BE2C (cell line): ENCODE measurements around the gene PHF21A.
"Not testable (repeated sequence)": the region's sequence is repeated elsewhere in the genome, so short reads cannot be mapped to it uniquely, and the experiment has no call there.

ENCODE experiments used
- DNase-seq: peaks from one replicate; pipeline ENCODE4 v3.0.0-alpha.2; 2020
- H3K27me3 ChIP-seq: fragments of 250-450 bp; sonication (Bioruptor Pico); 2 replicates; pipeline ENCODE4 v1.5.1; 2020; ENCODE audit warnings: mild to moderate bottlenecking
- H3K36me3 ChIP-seq: fragments of 250-450 bp; sonication (Bioruptor Pico); 2 replicates; pipeline ENCODE4 v1.5.1; 2020; ENCODE audit warnings: mild to moderate bottlenecking
- H3K4me1 ChIP-seq: fragments of 250-450 bp; sonication (Bioruptor Pico); 2 replicates; pipeline ENCODE4 v1.5.1; 2020
- H3K4me3 ChIP-seq: 2 replicates; pipeline ENCODE4 v1.5.1; 2011; ENCODE audit warnings: low read depth, low read length
- H3K9me3 ChIP-seq: fragments of 250-450 bp; sonication (Bioruptor Pico); 2 replicates; pipeline ENCODE4 v1.5.1; 2020
- TF ChIP-seq, protein P1 (sequence below): IDR thresholded peaks from 2 replicates; pipeline ENCODE4 v1.5.1; 2012; ENCODE audit warnings: mild to moderate bottlenecking, low read depth, low read length

The PHF21A gene

DNA sequence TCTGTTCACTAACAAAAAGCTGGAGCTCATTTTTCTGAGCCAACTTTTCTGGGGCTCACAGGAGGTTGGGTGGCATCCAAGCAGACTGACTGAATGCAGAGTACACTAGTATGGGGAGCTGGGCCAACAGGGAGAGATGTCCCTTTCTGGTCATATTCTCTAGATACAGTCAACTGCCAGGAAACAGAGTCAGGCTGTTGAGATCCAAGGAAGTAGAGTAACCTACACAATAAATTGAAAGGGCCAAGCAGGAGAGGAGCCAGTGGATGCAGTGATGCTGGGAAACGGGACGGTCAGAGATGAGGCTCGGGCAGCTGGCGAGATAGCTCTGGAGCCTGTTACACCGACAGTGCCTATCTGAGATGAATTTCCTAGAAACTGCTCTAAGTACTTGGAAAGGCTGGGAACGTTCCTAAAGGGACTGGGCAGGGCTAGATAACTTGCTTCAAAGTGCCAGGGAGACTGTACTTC lies 127.7 kb downstream of the PHF21A start:
- DNase-seq: no peak
- no peaks in the 10 kb centered on the region for H3K36me3 ChIP-seq
- H3K9me3 ChIP-seq: no peaks in the 10 kb centered on the region
- H3K27me3 ChIP-seq: no peaks in the 10 kb centered on the region
- H3K4me1 ChIP-seq: peaks cover 19% of the 10 kb centered on the region
- no peak overlapping the region for H3K4me3 ChIP-seq
- TF ChIP-seq, protein P1, sequence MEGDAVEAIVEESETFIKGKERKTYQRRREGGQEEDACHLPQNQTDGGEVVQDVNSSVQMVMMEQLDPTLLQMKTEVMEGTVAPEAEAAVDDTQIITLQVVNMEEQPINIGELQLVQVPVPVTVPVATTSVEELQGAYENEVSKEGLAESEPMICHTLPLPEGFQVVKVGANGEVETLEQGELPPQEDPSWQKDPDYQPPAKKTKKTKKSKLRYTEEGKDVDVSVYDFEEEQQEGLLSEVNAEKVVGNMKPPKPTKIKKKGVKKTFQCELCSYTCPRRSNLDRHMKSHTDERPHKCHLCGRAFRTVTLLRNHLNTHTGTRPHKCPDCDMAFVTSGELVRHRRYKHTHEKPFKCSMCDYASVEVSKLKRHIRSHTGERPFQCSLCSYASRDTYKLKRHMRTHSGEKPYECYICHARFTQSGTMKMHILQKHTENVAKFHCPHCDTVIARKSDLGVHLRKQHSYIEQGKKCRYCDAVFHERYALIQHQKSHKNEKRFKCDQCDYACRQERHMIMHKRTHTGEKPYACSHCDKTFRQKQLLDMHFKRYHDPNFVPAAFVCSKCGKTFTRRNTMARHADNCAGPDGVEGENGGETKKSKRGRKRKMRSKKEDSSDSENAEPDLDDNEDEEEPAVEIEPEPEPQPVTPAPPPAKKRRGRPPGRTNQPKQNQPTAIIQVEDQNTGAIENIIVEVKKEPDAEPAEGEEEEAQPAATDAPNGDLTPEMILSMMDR: no peak

DNA sequence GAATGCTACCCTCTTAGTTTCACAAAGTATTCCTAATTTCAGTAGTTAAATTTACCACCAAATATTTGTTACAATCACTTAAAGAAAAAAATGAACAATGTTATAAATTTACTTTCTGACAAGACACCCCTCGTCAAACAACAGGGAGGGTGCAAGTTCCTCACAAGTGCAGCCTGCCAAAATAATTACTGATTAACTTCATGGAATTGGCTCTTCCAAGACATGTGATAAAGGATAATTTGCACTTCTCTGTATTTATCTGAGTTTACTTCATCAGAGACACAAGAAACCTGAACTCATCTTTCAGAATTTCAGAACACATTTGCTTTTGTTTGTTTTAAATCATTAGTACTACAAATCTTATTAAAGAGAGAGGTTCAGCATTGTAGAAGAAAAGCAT lies 132.3 kb downstream of the PHF21A start:
- TF ChIP-seq, protein P1: no peak
- H3K4me1 ChIP-seq: 0 out of 2 replicates have a peak, but pooled peaks cover 2% of the 10 kb centered on the region
- no peaks in the 10 kb centered on the region for H3K36me3 ChIP-seq
- H3K27me3 ChIP-seq: no peaks in the 10 kb centered on the region
- no peaks in the 10 kb centered on the region for H3K9me3 ChIP-seq
- DNase-seq: no peak
- no peak overlapping the region for H3K4me3 ChIP-seq

GRCh38 chr11:45985212-45985611 lies 136.0 kb downstream of the PHF21A start:
- DNase-seq: no peak
- Histone ChIP-seq H3K4me1 (no peaks in the 10 kb centered on the region), H3K36me3 (no peaks in the 10 kb centered on the region), H3K9me3 (no peaks in the 10 kb centered on the region), H3K4me3 (no peak overlapping the region), H3K27me3 (no peaks in the 10 kb centered on the region)
- TF ChIP-seq, protein P1: no peak

DNA sequence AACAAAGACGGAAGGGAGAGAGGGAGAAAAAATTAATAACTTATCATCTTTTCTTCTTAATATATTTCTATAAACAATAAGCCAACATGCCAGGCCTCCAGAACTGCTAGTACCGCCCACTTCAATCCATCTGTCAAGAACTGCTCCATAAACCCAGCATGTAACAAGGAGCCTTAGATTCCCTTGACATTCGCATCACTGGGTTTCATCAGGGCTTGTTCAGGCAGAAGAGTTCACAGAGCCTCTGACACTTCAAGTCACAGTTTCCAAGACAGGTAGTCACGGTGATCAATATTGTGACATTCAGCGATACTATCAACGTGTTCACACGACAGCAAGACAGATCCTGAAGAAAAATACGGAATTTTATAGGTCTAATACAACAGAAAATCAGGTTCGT lies 137.1 kb downstream of the PHF21A start:
- no peak overlapping the region for H3K4me3 ChIP-seq
- H3K27me3 ChIP-seq: no peaks in the 10 kb centered on the region
- no peak for DNase-seq
- H3K36me3 ChIP-seq: no peaks in the 10 kb centered on the region
- TF ChIP-seq, protein P1: no peak
- H3K9me3 ChIP-seq: no peaks in the 10 kb centered on the region
- H3K4me1 ChIP-seq: no peaks in the 10 kb centered on the region

GRCh38 chr11:45983471-45983845 lies 137.8 kb downstream of the PHF21A start:
- DNase-seq: no peak
- Histone ChIP-seq H3K4me1 (no peaks in the 10 kb centered on the region), H3K4me3 (no peak overlapping the region), H3K27me3 (no peaks in the 10 kb centered on the region), H3K36me3 (no peaks in the 10 kb centered on the region), H3K9me3 (no peaks in the 10 kb centered on the region)
- TF ChIP-seq, protein P1: no peak

DNA sequence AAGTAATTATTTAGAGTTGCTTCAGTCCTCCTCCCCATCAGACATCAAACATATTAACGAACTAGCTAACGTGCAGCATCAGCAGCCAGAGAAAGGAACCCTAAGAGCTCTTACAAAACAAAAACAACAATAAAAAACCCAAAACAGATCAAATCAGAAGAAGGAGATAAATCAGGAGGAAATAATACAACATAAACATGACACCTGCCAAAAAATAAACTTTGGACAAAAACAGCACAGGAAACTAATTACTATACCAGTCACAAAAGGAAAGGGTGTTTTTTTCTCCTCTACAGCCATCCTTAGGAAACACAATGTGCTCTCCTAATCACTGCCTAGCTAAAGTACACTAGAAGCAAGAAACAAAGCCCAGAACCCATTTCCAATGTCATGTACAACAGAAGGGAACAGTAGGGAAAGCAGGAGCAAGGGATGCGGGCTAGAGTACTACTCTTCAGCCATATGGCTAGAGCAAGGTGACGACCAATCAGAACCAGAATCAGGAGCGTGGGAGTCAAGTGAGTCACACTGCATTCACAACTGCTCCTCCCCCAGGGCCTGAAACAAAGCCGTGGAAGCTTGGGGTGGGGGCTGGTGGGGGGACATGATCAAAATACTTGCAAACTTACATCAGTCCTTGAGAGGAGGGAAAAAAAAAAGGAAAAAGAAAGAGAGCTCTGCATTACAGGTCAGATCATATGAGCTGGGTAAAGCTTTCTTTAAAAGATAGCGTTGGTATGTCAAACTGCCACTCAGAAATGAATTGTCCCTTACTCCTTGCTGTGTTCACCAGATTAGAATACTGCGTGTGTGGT lies 138.4 kb downstream of the PHF21A start:
- no peaks in the 10 kb centered on the region for H3K4me1 ChIP-seq
- no peaks in the 10 kb centered on the region for H3K27me3 ChIP-seq
- H3K4me3 ChIP-seq: peak overlapping the region; percentile 8; the same call in 1 of the 2 replicates
- H3K36me3 ChIP-seq: no peaks in the 10 kb centered on the region
- no peaks in the 10 kb centered on the region for H3K9me3 ChIP-seq
- TF ChIP-seq, protein P1: no peak
- peak; percentile 35 for DNase-seq

DNA sequence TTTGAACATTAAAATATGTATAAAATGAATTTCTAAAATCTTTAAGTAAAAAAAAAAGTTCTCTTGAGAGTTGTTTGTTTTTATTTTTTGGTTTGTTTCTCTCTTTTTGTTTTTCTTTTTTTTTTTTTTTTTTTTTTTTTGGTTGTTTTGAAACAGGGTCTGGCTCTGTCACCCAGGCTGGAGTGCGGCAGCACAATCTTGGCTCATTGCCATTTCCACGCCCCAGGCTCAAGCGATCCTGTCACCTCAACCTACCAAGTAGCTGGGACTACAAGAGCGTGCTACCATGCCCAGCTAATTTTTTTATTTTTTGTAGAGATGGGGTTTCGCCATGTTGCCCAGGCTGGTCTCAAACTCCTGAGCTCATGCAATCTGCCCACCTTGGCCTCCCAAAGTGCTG lies 139.4 kb downstream of the PHF21A start:
- not testable (repeated sequence) for H3K4me3 ChIP-seq, H3K9me3 ChIP-seq, H3K36me3 ChIP-seq, H3K4me1 ChIP-seq, H3K27me3 ChIP-seq
- DNase-seq: peak; percentile 45
